OCI-LY1 (cell line): Measurements from ENCODE around the gene USP49.
A peak's percentile ranks its signal among the peaks of the same experiment; 100 is the strongest.

Source experiments
- H2AFZ ChIP-seq: fragments of 200-600 bp; sonication (generic), shearing (Covaris generic); 2 replicates; pipeline ENCODE4 v1.6.0; 2014; ENCODE audit warnings: antibody characterized with exemption, mild to moderate bottlenecking, low read length
- H3F3A ChIP-seq: fragments of 200-600 bp; sonication (generic), shearing (Covaris generic); 2 replicates; pipeline ENCODE4 v1.6.0; 2014; ENCODE audit warnings: mild to moderate bottlenecking, antibody characterized with exemption, low read length, moderate library complexity; ENCODE audit not compliant: insufficient read depth
- H3K27ac ChIP-seq: fragments of 200-600 bp; sonication (generic); 2 replicates; pipeline ENCODE4 v1.5.1; 2014; ENCODE audit warnings: low read length, mixed run types, mild to moderate bottlenecking, low read depth; ENCODE audit not compliant: poor library complexity, severe bottlenecking
- H3K27me3 ChIP-seq: fragments of 200-600 bp; sonication (generic); 2 replicates; pipeline ENCODE4 v1.6.0; 2014; ENCODE audit warnings: antibody characterized with exemption, mild to moderate bottlenecking, low read length, moderate library complexity; ENCODE audit not compliant: insufficient read depth
- H3K36me3 ChIP-seq: fragments of 200-600 bp; sonication (generic); 2 replicates; pipeline ENCODE4 v1.6.1; 2014; ENCODE audit warnings: mild to moderate bottlenecking, antibody characterized with exemption, low read length, moderate library complexity, mixed read lengths; ENCODE audit not compliant: insufficient read depth
- H3K4me1 ChIP-seq: fragments of 200-600 bp; sonication (generic); 2 replicates; pipeline ENCODE4 v1.5.1; 2014; ENCODE audit warnings: mild to moderate bottlenecking, low read length, moderate library complexity; ENCODE audit not compliant: insufficient read depth, severe bottlenecking
- H3K4me2 ChIP-seq: fragments of 200-600 bp; sonication (generic), shearing (Covaris generic); 2 replicates; pipeline ENCODE4 v1.6.1; 2014; ENCODE audit warnings: low read length
- H3K4me3 ChIP-seq: fragments of 200-600 bp; sonication (generic); 2 replicates; pipeline ENCODE4 v1.5.1; 2014; ENCODE audit warnings: low read length, low read depth, mild to moderate bottlenecking, mixed read lengths; ENCODE audit not compliant: poor library complexity, severe bottlenecking
- H3K79me2 ChIP-seq: fragments of 200-600 bp; shearing (Covaris generic); 2 replicates; pipeline ENCODE4 v1.6.1; 2016; ENCODE audit warnings: mixed run types, low read length, mixed read lengths; ENCODE audit not compliant: insufficient read depth
- H3K9ac ChIP-seq: fragments of 200-600 bp; sonication (generic), shearing (Covaris generic); 2 replicates; pipeline ENCODE4 v1.6.1; 2014; ENCODE audit warnings: mild to moderate bottlenecking, low read length, mixed read lengths
- H3K9me2 ChIP-seq: fragments of 200-600 bp; sonication (generic), shearing (Covaris generic); 2 replicates; pipeline ENCODE4 v1.6.1; 2014; ENCODE audit warnings: low read depth, mild to moderate bottlenecking, low read length, mixed read lengths
- H3K9me3 ChIP-seq: fragments of 200-600 bp; shearing (Covaris generic); 2 replicates; pipeline ENCODE4 v1.6.1; 2014; ENCODE audit warnings: low read length, mixed read lengths
- H4K20me1 ChIP-seq: fragments of 200-600 bp; sonication (generic), shearing (Covaris generic); 2 replicates; pipeline ENCODE4 v1.6.0; 2016; ENCODE audit warnings: mild to moderate bottlenecking, low read length; ENCODE audit not compliant: insufficient read depth
- EZH2 ChIP-seq: fragments of 200-600 bp; sonication (generic), shearing (Covaris generic); IDR thresholded peaks from 2 replicates; pipeline ENCODE4 v1.8.0; 2017; ENCODE audit warnings: borderline replicate concordance, mixed run types, mild to moderate bottlenecking, antibody characterized with exemption, low read length, moderate library complexity, mixed read lengths
- TF ChIP-seq, protein P1 (sequence below): fragments of 200-600 bp; sonication (generic), shearing (Covaris generic); IDR thresholded peaks from 2 replicates; pipeline ENCODE4 v1.5.1; 2017; ENCODE audit warnings: mild to moderate bottlenecking, antibody characterized with exemption, low read length, moderate library complexity, mixed read lengths

Gene USP49

DNA sequence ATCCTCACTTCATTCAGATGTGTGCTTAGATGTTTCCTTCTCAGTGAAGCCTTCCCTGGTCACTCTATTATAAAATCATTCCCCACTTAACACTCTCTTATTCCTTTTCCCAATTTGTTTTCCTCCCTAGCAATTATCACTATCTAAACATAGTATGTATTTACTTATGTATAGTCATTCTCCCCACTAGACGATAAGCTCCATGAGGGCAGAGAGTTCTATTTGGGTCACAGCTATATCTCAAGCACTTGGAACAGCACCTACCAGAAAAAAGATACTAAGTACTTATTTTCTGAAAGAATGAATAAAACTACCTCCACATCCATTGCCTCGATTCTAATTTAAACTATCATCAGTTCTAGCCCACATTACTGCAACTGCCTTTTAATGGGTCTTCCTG, 36.5 kb downstream of the USP49 start:
- no peaks in the 10 kb centered on the region for H3K36me3 ChIP-seq
- no peaks in the 10 kb centered on the region for H3K27me3 ChIP-seq

DNA sequence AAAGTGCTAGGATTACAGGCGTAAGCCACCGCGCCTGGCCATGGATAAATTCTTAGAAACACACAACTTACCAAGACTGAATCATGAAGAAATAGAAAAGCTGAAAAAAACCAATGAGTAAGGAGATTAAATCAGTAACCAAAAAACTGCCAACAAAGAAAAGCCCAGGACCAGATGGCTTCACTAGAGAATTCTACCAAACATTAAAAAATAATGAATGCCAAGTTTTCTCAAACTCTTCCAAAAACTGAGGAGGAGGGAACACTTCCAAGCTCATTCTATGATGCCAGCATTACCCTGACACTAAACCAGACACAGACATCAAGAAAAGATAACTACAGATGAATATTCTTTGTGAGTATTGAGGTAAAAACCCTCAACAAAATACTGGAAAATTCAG, 44.3 kb downstream of the USP49 start:
- no peaks in the 10 kb centered on the region for H4K20me1 ChIP-seq
- H3K9ac ChIP-seq: no peak overlapping the region
- H3K79me2 ChIP-seq: no peaks in the 10 kb centered on the region
- TF ChIP-seq EZH2: no peak
- TF ChIP-seq, protein P1, sequence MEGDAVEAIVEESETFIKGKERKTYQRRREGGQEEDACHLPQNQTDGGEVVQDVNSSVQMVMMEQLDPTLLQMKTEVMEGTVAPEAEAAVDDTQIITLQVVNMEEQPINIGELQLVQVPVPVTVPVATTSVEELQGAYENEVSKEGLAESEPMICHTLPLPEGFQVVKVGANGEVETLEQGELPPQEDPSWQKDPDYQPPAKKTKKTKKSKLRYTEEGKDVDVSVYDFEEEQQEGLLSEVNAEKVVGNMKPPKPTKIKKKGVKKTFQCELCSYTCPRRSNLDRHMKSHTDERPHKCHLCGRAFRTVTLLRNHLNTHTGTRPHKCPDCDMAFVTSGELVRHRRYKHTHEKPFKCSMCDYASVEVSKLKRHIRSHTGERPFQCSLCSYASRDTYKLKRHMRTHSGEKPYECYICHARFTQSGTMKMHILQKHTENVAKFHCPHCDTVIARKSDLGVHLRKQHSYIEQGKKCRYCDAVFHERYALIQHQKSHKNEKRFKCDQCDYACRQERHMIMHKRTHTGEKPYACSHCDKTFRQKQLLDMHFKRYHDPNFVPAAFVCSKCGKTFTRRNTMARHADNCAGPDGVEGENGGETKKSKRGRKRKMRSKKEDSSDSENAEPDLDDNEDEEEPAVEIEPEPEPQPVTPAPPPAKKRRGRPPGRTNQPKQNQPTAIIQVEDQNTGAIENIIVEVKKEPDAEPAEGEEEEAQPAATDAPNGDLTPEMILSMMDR: no peak
- no peaks in the 10 kb centered on the region for H3K27me3 ChIP-seq
- H3K9me3 ChIP-seq: no peaks in the 10 kb centered on the region
- no peaks in the 10 kb centered on the region for H3K36me3 ChIP-seq
- H3K4me2 ChIP-seq: no peak overlapping the region
- H3K4me1 ChIP-seq: no peaks in the 10 kb centered on the region
- no peaks in the 10 kb centered on the region for H3K9me2 ChIP-seq
- H2AFZ ChIP-seq: no peak overlapping the region
- H3K27ac ChIP-seq: no peak overlapping the region
- H3F3A ChIP-seq: no peaks in the 10 kb centered on the region; the same call in 1 of the 2 replicates
- no peak overlapping the region for H3K4me3 ChIP-seq

More for the DNA sequence above, 36.5 kb downstream of the USP49 start:
- Histone ChIP-seq H3K9me2 (no peaks in the 10 kb centered on the region), H3K9me3 (no peaks in the 10 kb centered on the region), H3K79me2 (no peaks in the 10 kb centered on the region), H4K20me1 (no peaks in the 10 kb centered on the region), H3K27ac (no peak overlapping the region), H3K4me2 (no peak overlapping the region), H3K4me1 (no peaks in the 10 kb centered on the region), H2AFZ (no peak overlapping the region), H3K4me3 (no peak overlapping the region), H3K9ac (no peak overlapping the region), H3F3A (no peaks in the 10 kb centered on the region)
- TF ChIP-seq, protein P1: no peak
- TF ChIP-seq EZH2: no peak

- no peak overlapping the region for H3K9ac ChIP-seq
These were observed 48.4 kb downstream of the USP49 start for GRCh38 chr6:41846666-41847237.

More at GRCh38 chr6:41846666-41847237, 48.4 kb downstream of the USP49 start:
- Histone ChIP-seq H3K36me3 (peaks cover 6% of the 10 kb centered on the region; the same call in 1 of the 2 replicates), H3K27ac (no peak overlapping the region), H3K9me3 (no peaks in the 10 kb centered on the region), H3K27me3 (no peaks in the 10 kb centered on the region), H3K4me1 (no peaks in the 10 kb centered on the region), H4K20me1 (no peaks in the 10 kb centered on the region), H3K4me2 (no peak overlapping the region), H3K9me2 (no peaks in the 10 kb centered on the region), H2AFZ (no peak overlapping the region), H3K79me2 (no peaks in the 10 kb centered on the region), H3K4me3 (no peak overlapping the region), H3F3A (no peaks in the 10 kb centered on the region; the same call in 1 of the 2 replicates)
- no peak for TF ChIP-seq EZH2
- TF ChIP-seq, protein P1: peak; percentile 86
